ENCODE data around the gene DDA1. TPM values are rescaled to one million over a fixed set of nuclear protein-coding genes. Genes with fewer than 3 reads are reported as not detected.

The DDA1 gene
- total and polyA plus RNA-seq, 2 of the 13 experiments (the other 11 are each of a cell fraction or from before 2014, with no cell fraction given), result 24.5 to 26.0 TPM

GRCh38 chr19:17305517-17306284 is 3.7 kb upstream of the DDA1 start, which contains the start of gene MRPL34:
MRPL34 (plus strand) TSS chr19:17305872; CDS start chr19:17305893, 21 bp downstream.
- in situ Hi-C loops (cut with HindIII; ENCODE audit: extremely low pct_ligation_motif_present, low pct_unique_long_range_greater_than_20kb), result no loop called here
- WGBS (ENCODE audit: low lambda C conversion rate), result 0% methylated on average over 13 of the region's 55 CpGs
- Histone ChIP-seq H3K9ac (ENCODE audit: insufficient read depth, low read depth, low read length) (peak within 1 kb of the TSS; percentile 87), H3K4me3 (replicated peaks in 1 of 3; ENCODE audit: insufficient read depth in 1 of 3, low read depth in 2 of 3, low read length in 3 of 3) (peak within 1 kb of the TSS; percentile 60 to 87 (median 85)), H4K20me1 (ENCODE audit: insufficient read depth, low read length) (peaks cover 4% of the 10 kb centered on the region; the same call in 1 of the 2 replicates), H3K27me3 (ENCODE audit: control insufficient read depth in 1 of 2, insufficient read depth in 2 of 2, low read length in 2 of 2) (no peaks in the 10 kb centered on the region; a peak in 1 of 5 replicates), H3K4me1 (ENCODE audit: insufficient read depth, low read length) (peaks cover 40% of the 10 kb centered on the region), H3K9me3 (ENCODE audit: low read length) (no peaks in the 10 kb centered on the region), H3K27ac (ENCODE audit: extremely low read length, insufficient read depth, low read length) (peak within 1 kb of the TSS; percentile 91), H3K36me3 (replicated peaks in 1 of 2; ENCODE audit: control insufficient read depth in 1 of 2, insufficient read depth in 2 of 2, low read length in 2 of 2) (no peaks in the 10 kb centered on the region), H2AFZ (ENCODE audit: low read length) (no peak within 1 kb of the TSS), H3K79me2 (ENCODE audit: insufficient read depth, low read length) (peaks cover 15% of the 10 kb centered on the region), H3K4me2 (ENCODE audit: low read depth, low read length) (peak within 1 kb of the TSS; percentile 97)
- ATAC-seq (peak; percentile 70), DNase-seq (ENCODE audit: low spot score) (peak; percentile 99), FAIRE-seq (peak; percentile 80)
- CTCF ChIA-PET (ENCODE audit: low intra/inter-chr PET ratio, low total read pairs), result interaction anchor here (0.8 kb wide), 1 partner anchor 13 kb away, joined by 4 read pairs; no protein-coding TSS in a partner anchor
- TSS peak; percentile 71 for BruUV-seq (replicated peaks)
- intact Hi-C loops (cut with micrococcal nuclease; ENCODE audit: unreplicated experiment), result loop anchor here (1.0 kb wide), 1 partner anchor 38 kb away; the partner anchor contains the start of gene BABAM1
- POLR2A ChIA-PET, result interaction anchor here (0.7 to 1.6 kb wide), 18 partner anchors 12 to 301 kb away, joined by 3 to 13 read pairs (median 4); partner anchors contain the start of genes ANKLE1, ANO8, BABAM1 and BST2
- 0 out of 2 replicates have a peak, but pooled peaks have one; percentile 34 for TF ChIP-seq ZNF639 (CRISPR knock-in tag; conservative IDR thresholded peaks at IDR 0.05)
- no peak for TF ChIP-seq ZNF44 (CRISPR knock-in tag; IDR thresholded peaks at IDR 0.05)
- TF ChIP-seq ZNF276 (CRISPR knock-in tag; IDR thresholded peaks at IDR 0.05; ENCODE audit: low read depth), result 0 out of 2 replicates have a peak, but pooled peaks have one; percentile 45
- TF ChIP-seq NR0B2 (CRISPR knock-in tag; IDR thresholded peaks at IDR 0.05), result no peak
- no peak; the same call in 1 of the 2 replicates for TF ChIP-seq CREB3 (CRISPR knock-in tag; IDR thresholded peaks at IDR 0.05)
- TF ChIP-seq KMT2B (CRISPR knock-in tag; IDR thresholded peaks at IDR 0.05), result no peak; the same call in 1 of the 2 replicates
- no peak for TF ChIP-seq TAF15 (IDR thresholded peaks at IDR 0.05; ENCODE audit: low read depth, low read length, poor library complexity, severe bottlenecking)
- no peak for TF ChIP-seq MZF1 (CRISPR knock-in tag; IDR thresholded peaks at IDR 0.05; ENCODE audit: borderline replicate concordance)
- TF ChIP-seq ZNF496 (CRISPR knock-in tag; IDR thresholded peaks at IDR 0.05; ENCODE audit: insufficient replicate concordance), result no peak
- TF ChIP-seq EZH2 (conservative IDR thresholded peaks at IDR 0.05; ENCODE audit: low read depth, low read length), result no peak
- no peak for TF ChIP-seq IRX3 (CRISPR knock-in tag; IDR thresholded peaks at IDR 0.05; ENCODE audit: borderline replicate concordance, low read depth)
- TF ChIP-seq JUN (CRISPR knock-in tag; IDR thresholded peaks at IDR 0.05), result no peak; the same call in 1 of the 2 replicates
- peak; percentile 49; the same call in 1 of the 2 replicates for TF ChIP-seq ATF2 (CRISPR knock-in tag; IDR thresholded peaks at IDR 0.05)
- peak; percentile 11; the same call in 1 of the 2 replicates for TF ChIP-seq ZNF546 (CRISPR knock-in tag; conservative IDR thresholded peaks at IDR 0.05)
- no peak for TF ChIP-seq ZNF569 (CRISPR knock-in tag; IDR thresholded peaks at IDR 0.05; ENCODE audit: borderline replicate concordance)
